HG03196 (cell line): ENCODE measurements around the gene UBE2J1.
"Not testable (repeated sequence)": the region's sequence is repeated elsewhere in the genome, so short reads cannot be mapped to it uniquely, and the experiment has no call there.

Experiments
- ATAC-seq: cut with Tn5 transposase; IDR thresholded peaks from one replicate; pipeline ENCODE4 v1.9.1; 2021; ENCODE audit not compliant: unreplicated experiment

UBE2J1 gene

DNA sequence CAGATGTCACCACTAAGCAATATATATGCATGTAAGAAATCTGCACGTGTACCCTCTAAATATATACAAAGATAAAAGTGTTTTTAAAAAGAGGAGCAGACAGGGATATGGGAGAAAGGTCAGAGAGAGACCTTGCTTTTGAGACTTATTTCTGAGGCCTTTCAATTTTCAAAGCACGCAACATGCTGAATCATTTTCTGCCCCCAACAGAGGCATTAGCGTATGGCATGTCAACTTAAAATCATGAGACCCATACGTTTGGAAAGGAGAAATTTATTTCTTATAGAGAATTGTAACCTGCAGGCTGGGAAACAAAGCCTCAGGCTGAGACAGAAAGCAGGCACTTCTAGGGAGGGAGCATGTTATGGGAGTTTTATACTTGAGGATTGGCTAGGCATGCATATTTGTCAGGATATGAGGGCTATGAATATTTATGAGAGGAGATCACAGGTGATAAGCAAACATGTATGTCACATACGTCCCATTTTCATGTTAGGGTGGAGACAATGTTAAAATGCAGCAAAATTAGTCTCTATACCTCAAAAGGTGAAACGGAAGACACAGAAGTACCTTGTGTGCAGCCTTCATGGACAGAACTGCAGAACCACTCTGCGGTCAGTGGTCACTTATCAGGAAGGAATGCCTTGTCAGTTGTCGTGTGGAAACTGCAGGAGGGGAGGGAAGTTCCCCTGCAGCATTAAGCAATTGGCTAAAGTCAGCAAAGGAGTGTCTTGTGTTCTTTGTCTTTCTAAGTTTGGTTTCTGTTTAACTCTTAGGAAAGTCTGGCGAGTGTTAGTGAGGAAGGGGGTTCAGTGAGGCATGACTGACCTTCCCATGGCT, 31.2 kb downstream of the UBE2J1 start:
- no peak for ATAC-seq

DNA sequence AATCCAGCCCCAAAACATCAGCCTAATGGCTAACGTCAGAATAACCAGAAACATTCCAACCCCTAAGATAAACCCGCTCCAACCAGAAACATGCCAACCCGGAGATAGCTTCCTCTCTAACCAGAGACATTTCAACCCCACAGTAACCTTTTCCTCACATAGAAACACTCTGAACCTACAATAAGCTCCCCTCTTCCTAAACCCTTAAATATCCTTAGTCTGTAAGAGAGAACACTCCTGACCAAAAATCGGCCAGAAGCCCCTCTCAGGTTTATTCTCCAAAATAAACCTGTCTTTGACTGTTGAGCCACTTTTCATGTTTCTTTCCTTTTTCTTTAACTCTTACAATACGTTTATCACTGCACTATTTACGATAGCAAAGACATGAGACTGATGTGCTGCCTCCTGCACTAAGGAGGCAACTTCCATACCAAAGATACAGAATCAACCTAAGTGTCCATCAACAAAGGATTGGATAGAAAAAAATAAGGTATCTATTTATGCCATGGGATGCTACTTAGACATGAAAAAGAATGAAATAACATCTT, 32.4 kb downstream of the UBE2J1 start:
- no peak for ATAC-seq

DNA sequence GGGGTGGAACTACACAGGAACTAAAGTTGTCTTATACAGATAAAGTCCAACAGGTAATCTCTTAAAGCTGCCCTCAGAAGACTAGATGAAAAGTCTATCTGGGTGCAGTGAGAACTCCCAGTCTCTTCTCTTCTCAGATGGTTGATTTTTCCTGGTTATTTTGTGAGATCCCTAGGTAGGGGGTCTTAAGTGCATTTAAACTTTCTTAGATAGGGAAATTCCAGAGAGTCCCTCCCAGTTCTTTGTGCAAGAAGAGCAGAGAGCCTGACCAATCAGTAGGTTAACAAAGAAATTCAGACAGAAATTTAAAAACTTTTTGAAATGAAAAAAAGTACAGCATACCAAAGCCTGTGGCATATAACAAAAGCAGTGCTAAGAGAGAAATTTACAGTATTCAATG, 35.5 kb downstream of the UBE2J1 start:
- ATAC-seq = no peak

DNA sequence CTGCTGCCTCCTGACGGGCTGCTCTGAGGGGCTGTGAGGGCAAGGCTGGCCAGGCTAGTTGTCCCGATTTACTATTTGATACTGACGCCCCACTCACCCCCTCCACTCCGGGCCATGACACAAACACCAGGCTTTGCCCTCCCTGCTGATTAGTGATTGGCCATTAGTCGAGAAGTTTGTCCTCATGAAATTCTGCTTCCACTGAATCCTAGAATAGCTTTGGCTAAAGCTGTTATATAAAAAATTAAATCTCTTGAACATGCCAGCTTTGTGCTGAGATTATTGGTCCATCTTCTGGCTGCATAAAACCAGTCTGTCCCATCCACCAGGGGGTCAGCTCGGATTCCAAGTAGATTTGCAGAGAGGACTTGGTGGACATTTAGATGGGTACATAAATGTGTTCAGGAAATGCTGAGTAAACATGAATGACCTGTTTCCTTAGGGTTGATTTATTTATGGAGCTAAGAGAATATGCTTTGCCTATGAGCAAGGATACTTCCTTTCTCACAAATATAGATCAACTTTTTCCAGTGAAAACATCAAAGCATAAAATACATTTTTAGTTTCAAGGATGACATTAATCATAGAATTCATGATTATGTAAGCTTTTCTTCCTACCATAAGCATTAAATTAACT, 37.2 kb downstream of the UBE2J1 start, which contains the start of gene GABRR2:
TSS of gene GABRR2 (minus strand) at position 51 of the 637 bp plus-strand sequence. CDS start 134 bp downstream, outside the sequence.
- no peak for ATAC-seq

DNA sequence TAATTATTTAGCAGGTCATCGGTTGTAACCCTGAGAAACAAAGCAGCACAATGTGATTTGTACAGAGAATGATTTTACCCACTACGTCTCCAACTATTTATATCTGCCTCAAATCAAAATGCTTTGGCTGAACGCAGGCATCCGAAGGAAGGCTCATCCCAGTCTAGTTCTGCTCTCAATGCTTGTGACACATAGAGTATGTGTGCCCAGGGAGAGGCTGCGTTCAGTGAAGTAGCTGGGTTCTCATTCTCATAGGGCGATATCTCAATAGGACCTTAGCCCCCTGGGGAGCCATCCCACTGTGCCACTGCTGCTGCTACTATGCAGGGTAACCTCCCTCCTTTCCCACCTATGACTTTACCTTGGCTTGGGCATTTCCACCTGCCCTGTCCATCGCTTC, 37.8 kb downstream of the UBE2J1 start:
- no peak for ATAC-seq

DNA sequence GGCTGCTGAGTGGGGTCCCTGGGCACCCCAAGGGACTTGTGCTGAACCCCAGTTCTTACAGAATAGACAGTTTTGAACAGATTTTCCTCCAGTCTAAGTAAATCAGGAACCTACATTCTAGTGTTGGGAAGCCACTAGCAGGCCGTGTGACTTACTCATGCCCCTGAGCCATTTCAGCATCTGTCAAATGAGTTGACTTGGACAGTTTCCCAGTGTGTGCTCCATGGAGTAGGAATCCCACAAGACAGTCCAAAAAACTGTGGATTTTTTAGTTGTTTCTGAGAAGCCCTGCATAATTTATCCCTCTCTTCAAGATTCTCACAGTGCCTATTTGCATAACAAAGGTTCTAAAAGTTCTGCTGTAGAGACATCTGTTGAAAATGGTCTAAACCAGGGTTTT, 39.5 kb downstream of the UBE2J1 start:
- no peak for ATAC-seq

DNA sequence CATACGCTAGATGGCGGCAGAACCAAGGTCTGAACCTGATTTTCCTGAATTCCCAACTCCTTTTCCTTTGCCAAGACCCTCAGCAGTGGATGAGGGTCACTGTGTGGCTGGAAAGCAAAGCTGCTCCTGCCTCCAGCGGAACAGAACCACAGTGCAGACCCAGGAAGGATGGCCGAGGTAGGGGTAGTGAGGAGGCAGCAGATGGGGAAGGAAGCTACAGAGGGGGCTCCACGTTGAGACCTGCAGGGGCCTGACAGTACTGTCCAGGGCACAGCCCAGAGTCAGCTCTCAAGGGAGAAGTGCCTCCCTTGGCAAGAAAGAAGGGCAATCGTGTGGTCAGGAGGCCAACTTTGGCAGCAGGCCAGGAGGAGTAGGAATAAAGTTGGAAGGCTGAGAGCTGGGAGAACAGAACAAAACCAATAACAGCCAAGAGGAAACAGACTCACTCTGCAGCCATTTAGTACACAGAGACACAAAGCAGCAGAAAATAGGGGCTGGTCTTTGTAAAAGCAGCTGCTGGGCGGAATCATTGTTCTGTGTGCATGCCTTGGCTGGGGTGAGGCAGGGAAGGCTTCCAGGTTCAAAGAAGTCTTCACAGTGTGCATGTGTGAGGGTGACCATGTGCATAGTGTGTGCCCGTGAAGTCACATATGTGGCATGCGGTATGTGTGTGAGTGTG, 40.5 kb downstream of the UBE2J1 start:
- no peak for ATAC-seq

DNA sequence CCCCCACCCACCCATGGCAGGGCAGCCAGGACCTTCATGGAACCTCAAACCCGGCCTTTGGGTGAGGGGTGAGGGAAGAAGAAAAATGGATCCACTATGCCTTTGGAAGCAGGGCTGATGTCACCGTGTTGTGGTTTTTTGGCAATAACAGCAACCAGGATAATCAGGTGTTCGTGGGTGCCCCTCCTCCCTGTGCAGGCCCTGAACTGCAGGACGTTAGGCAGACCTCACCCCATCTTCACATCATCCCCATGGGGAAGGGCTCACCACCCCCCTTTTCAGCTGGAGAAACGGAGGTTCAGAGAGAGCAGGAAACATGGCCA, 41.0 kb downstream of the UBE2J1 start:
- ATAC-seq = no peak

DNA sequence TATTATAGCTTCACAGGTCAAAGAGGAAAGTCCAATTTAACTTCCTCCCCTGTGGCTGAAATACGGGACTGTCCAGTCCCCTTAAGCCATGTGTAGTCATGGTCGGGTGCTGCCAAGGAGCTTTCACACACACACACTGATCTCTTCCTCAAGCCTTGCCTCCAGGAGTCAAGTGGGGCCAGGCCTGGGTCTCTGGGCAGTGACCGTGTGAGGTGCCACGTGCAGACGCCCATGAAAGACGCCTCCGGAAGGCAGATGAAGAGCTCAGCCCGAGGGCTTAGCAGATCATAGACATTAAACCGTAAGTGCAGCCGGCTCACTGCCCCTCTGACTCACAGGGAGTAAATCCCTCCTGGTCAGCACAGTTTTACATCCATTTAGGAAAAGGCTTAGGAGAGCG, 41.6 kb downstream of the UBE2J1 start:
- no peak for ATAC-seq

DNA sequence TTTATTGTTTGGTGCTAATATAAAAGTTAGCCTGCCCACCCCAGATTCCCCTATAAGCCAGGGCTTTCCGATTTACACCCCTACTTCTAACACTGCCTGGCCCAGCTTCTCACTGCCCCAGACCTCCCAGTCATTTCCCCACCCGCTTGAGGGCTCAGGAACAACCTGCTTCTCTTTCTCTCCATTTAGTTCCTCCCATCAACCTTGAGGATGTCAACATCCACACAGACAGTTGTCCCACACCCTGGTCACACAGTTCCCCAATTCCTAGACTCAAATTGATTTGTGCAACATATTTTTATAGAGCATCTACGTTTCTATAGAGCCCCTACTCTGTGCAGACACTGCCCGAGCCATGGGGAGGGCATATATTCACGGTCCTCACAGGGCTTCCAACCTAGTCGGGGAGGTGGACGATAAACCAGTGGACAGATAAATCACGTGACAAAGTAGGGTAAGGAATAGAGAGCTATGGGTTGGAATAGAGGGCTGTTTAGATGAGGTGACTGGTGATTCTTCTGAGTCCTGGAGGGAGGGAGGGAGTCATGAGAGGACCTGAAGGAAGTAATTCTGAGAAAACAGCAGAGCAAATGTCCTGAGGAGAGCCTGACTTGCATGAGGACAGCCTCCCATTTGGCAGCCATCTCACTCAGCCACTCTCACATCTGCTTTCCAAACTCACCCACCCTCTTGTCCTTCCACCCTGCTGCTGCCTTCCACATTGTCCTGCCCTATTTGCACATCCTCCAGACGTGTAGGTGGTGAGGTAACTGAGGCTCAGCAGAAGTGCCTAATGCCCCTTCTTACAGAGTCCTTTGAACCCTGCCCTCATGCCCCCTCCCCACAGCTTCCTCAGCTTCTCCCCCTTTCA, 43.8 kb downstream of the UBE2J1 start:
- no peak for ATAC-seq

DNA sequence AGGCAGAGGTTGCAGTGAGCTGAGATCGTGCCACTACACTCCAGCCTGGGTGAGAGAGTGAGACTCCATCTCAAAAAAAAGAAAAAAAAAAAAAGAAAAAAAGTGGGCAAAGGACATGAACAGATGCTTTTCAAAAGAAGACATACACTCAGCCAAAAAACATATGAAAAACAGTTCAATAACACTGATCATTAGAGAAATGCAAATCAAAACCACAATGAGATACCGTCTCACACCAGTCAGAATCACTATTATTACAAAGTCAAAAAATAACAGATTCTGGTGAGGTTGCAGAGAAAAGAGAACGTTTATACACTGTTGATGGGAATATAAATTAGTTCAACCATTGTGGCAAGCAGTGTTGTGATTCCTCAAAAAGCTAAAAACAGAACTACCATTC, 48.0 kb downstream of the UBE2J1 start:
- ATAC-seq = not testable (repeated sequence)

DNA sequence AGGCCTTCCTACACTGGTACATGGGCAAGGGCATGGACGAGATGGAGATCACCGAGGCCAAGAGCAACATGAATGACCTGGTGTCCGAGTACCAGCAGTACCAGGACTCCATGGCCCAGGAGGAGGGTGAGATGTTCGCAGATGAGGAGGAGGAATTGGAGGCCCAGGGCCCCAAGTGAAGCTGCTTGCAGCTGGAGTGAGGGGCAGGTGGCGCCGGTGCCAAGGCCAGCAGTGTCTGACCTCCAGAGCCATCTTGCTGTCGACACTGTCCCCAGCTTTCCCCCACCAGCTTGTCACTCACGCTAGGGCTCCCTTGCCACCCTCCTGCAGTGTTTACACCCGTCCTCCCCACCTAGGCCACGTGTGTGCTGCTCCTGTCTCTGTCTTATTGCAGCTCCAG, 49.6 kb downstream of the UBE2J1 start:
- no peak for ATAC-seq

DNA sequence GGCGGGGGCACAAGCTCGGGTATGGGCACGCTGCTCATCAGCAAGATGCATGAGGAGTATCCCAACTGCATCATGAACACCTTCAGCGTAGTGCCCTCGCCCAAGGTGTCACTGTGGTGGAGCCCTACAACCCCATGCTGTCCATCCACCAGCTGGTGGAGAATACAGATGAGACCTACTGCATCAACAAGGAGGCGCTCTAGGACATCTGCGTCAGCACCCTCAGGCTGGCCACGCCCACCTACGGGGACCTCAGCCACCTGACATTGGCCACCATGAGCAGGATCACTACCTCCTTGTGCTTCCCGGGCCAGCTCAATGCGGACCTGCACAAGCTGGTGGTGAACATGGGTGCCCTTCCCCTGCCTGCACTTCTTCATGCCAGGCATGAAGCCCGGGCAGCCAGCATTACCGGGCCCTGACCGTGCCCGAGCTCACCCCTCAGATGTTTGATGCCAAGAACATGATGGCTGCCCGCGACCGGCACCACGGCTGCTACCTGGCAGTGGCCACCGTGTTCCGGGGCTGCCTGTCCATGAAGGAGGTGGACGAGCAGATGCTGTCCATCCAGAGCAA, 50.2 kb downstream of the UBE2J1 start:
- ATAC-seq = no peak

DNA sequence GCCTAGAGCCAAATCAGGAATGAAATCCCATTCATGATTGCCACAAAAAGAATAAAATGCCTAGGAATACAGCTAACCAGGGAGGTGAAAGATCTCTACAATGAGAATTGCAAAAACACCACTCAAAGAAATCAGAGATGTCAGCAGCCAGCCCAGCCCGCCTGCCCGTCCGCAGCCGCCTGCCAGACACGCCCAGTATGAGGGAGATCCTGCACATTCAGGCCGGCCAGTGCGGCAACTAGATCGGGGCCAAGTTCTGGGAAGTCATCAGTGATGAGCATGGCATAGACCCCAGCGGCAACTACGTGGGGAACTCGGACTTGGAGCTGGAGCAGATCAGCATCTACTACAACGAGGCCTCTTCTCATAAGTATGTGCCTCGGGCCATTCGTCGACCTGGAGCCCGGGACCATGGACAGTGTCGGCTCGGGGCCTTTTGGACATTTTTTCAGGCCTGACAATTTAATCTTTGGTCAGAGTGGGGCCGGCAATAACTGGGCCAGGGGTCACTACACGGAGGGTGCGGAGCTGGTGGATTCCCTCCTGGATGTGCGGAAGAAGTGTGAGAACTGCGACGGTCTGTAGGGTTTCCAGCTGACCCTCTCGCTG, 50.8 kb downstream of the UBE2J1 start:
- ATAC-seq = no peak

DNA sequence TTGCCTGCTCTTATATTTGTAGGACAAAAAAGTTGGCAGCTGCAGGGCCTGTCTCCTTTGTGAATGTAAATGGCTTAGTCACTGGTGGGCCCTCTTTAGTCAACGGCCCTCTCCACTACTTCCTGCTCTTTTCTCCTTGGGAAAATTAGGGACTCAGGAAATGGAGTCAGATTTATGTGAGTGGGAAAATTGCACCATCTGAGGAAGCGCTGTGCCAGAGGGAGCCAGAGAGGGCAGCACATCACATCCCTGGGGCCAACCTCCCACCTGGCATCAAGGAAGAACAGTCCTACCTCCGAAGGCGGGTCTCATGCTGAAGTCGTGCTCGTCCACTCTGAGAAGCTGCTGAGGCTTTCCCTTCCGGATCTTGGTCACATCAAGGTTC, 53.1 kb downstream of the UBE2J1 start:
- ATAC-seq = no peak

DNA sequence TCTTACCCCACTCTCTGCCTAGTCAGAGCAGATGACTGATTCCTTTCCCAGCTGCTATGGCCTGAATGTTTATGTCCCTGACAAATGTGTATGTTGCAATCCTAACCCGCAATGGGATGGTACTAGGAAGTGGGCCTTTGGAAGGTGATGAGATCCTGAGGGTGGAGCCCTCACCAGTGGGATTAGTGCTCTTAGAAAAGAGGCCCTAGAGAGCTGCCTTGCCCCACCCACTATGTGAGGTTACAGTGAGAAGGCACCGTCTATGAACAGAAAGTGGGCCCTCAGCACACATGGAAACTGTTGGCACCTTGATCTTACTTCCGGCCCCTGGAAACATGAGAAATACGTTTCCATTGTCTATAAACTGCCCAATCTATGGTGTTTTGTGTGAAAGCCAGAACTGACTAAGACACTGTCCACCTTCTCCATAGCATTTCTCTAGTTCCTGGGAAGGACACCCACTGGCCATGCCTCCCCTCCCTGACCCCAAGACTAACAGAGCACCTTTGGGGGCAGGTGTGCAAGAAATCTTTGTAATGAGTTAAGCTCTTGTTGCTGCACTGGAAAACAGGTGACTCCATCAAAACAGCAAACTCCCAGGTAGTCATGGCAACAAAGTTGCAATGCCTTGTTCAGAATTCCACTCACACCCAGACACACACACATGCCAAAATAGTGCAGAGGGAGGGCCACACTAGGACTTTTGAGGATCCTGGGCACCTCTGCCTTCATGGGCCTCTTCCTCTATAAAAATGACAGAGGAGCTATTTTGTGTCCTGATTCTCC, 53.6 kb downstream of the UBE2J1 start:
- no peak for ATAC-seq

DNA sequence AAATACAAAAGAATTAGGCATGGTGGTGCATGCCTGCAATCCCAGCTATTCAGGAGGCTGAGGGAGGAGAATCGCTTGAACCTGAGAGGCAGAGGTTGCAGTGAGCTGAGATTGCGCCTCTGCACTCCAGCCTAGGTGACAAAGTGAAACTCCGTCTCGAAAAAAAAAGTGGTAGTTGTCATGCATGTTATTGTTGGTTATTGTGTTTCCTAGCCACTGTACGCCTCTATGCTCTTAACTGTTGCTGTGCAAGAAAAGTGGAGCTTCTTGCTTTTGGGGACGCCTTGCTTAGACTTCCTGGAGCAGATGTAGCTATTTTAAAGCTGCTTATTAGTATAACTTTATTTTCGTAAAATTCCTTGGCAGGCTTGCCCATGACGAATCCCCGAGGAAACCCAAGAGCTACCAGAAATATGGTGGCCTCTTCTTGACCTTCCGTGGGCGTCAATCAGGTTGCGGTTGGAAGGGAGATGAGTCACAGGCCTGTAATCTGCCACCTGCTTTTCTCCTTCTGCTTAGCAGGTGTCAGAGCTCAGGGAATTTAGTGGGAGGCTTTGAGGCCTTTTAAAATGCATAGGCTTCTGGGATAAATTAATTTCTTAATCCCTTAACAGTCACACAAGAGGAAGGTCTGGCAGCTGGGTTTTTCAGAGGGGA, 54.7 kb downstream of the UBE2J1 start:
- ATAC-seq = peak; percentile 93

DNA sequence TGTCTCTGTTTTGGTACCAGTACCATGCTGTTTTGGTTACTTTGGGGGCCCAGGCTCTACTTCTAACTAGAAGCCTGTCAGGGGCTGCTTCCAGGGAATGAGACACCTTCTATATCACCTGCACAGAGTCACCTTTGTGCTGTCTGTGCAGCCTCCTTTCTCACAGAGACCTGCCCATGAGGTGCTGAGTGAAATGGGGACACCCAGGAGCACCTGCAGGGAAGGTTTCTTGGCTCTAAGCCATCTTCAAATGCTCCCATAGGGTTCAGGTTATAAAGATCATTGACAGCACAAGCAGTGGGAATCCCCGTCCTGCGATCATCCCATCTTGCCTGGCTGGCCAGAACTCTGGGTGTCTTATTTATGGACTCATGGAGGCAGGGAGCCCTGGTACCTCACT, 56.5 kb downstream of the UBE2J1 start:
- no peak for ATAC-seq

DNA sequence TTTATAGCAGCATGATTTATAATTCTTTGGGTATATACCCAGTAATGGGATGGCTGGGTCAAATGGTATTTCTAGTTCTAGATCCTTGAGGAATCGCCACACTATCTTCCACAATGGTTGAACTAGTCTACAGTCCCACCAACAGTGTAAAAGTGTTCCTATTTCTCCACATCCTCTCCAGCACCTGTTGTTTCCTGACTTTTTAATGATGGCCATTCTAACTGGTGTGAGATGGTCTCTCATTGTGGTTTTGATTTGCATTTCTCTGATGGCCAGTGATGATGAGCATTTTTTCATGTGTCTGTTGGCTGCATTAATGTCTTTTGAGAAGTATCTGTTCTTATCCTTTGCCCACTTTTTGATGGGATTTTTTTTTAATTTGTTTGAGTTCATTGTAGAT, 57.4 kb downstream of the UBE2J1 start:
- not testable (repeated sequence) for ATAC-seq
